Motor neuron (in vitro differentiated cells): ENCODE data around the gene BICD1. TPM values are rescaled to one million over a fixed set of nuclear protein-coding genes. Genes with fewer than 3 reads are reported as not detected.

ENCODE experiments used
- ATAC-seq, 8 experiments: fragments of 200-7000 bp; cut with Tn5 transposase; replicated peaks in 6 of 8; 2 replicates each; pipeline ENCODE4 v1.8.0; 2021; ENCODE audit warnings: mild to moderate bottlenecking in 8 of 8, moderate library complexity in 8 of 8
- H3K27ac ChIP-seq, 2 donors: fragments of 250-450 bp; sonication (Bioruptor Pico); 2 replicates each; pipeline ENCODE4 v1.9.0; 2021; ENCODE audit warnings: antibody characterized with exemption in 2 of 2, mild to moderate bottlenecking in 2 of 2, moderate library complexity in 1 of 2
- H3K4me1 ChIP-seq, 2 donors: fragments of 250-450 bp; sonication (Bioruptor Pico); replicated peaks in 1 of 2; 2 replicates each; pipeline ENCODE4 v1.6.1; 2021; ENCODE audit warnings: antibody characterized with exemption in 2 of 2, mild to moderate bottlenecking in 2 of 2, moderate library complexity in 1 of 2
- H3K4me3 ChIP-seq, 5 donors: fragments of 250-450 bp; sonication (Bioruptor Pico); 2 replicates each; pipeline ENCODE4 v1.9.0; 2021; ENCODE audit warnings: antibody characterized with exemption in 5 of 5, mild to moderate bottlenecking in 5 of 5, moderate library complexity in 4 of 5
- whole genome bisulfite sequencing, 10 experiments: fragments of 450-650 bp; shearing (Covaris generic); methylation state at CpG; one replicate each; pipeline ENCODE4 v1.0.0; 2022; 5-methylcytosine and 5-hydroxymethylcytosine counted together
- in situ Hi-C, 9 experiments: fragments of 400-800 bp; cut with MboI; loops; one replicate each; pipeline ENCODE4 v1.15.0; 2021; ENCODE audit warnings: low sequenced_read_pairs in 9 of 9, low pct_unique_long_range_greater_than_20kb in 2 of 9; ENCODE audit not compliant: unreplicated experiment in 9 of 9
- total RNA-seq, 8 experiments: library from RNA; unstranded; fragments of 300-600 nt; gene quantifications; 2 replicates each; pipeline versions ENCODE4 v1.2.3 to v1.2.4, GENCODE V29; 2022

Gene BICD1
- total RNA-seq, 8 experiments from 2014 or later: 5.1 to 63.4 (median 27.8) TPM

- Histone ChIP-seq H3K27ac (no peak overlapping the region), H3K4me3 (no peak overlapping the region), H3K4me1 (peaks cover 14 to 23% of the 10 kb centered on the region in 2 donors)
- 0 to 77% (median 36%) methylated on average over 3 to 9 of the region's 10 CpGs for WGBS, 10 experiments
- ATAC-seq: peak in 5 of 8 experiments; percentile 33 to 58 (median 44)
- in situ Hi-C loops: loop anchor here in 4 of 9 experiments (10.0 to 25.0 kb wide), 5 partner anchors 245 to 648 kb away; partner anchors contain the start of gene ETFBKMT (in 3 of the 4)
Measured at GRCh38 chr12:32309811-32310736, 203.4 kb downstream of the BICD1 start.

GRCh38 chr12:32312049-32312670 lies 205.5 kb downstream of the BICD1 start:
- in situ Hi-C loops: loop anchor here in 4 of 9 experiments (25.0 kb wide), 3 partner anchors 250 to 650 kb away; partner anchors contain the start of gene ETFBKMT (in 3 of the 4)
- ATAC-seq: peak in 7 of 8 experiments; percentile 16 to 73 (median 47)
- H3K4me3 ChIP-seq: no peak overlapping the region
- 50 to 100% (median 86%) methylated on average over 1 to 2 of the region's 2 CpGs; no CpG with 5 or more reads in 2 of the 10 experiments for WGBS, 10 experiments
- H3K27ac ChIP-seq: no peak overlapping the region
- H3K4me1 ChIP-seq: peaks cover 14 to 23% of the 10 kb centered on the region in 2 donors

- in situ Hi-C loops: loop anchor here in 4 of 9 experiments (25.0 kb wide), 3 partner anchors 260 to 660 kb away; partner anchors contain the start of gene ETFBKMT (in 3 of the 4)
- 81 to 100% (median 94%) methylated on average over 1 to 6 of the region's 7 CpGs; no CpG with 5 or more reads in 2 of the 10 experiments for WGBS, 10 experiments
- Histone ChIP-seq H3K27ac (no peak overlapping the region), H3K4me1 (no peaks in the 10 kb centered on the region), H3K4me3 (no peak overlapping the region)
- ATAC-seq: no peak
Measured at GRCh38 chr12:32322354-32322753, 215.7 kb downstream of the BICD1 start.

GRCh38 chr12:32331133-32331532 lies 224.5 kb downstream of the BICD1 start:
- in situ Hi-C loops: no loop called here
- no peak for ATAC-seq
- WGBS, 10 experiments: 80 to 100% (median 90%) methylated on average over 1 to 2 of the region's 2 CpGs; no CpG with 5 or more reads in 2 of the 10 experiments
- no peak overlapping the region for H3K27ac ChIP-seq
- H3K4me3 ChIP-seq: no peak overlapping the region
- no peaks in the 10 kb centered on the region for H3K4me1 ChIP-seq

- 58 to 100% (median 78%) methylated on average over 2 to 3 of the region's 3 CpGs for WGBS, 10 experiments
- Histone ChIP-seq H3K4me3 (no peak overlapping the region), H3K4me1 (no peaks in the 10 kb centered on the region), H3K27ac (no peak overlapping the region)
- peak in 1 of 8 experiments; percentile 24 for ATAC-seq
- in situ Hi-C loops: no loop called here
Measured at GRCh38 chr12:32332446-32332845, 225.8 kb downstream of the BICD1 start.

GRCh38 chr12:32334371-32334777 lies 227.7 kb downstream of the BICD1 start:
- 69 to 100% (median 95%) methylated on average over 1 to 4 of the region's 4 CpGs for WGBS, 10 experiments
- no peak overlapping the region for H3K4me3 ChIP-seq
- peak in 1 of 8 experiments; percentile 40 for ATAC-seq
- H3K4me1 ChIP-seq: no peaks in the 10 kb centered on the region
- in situ Hi-C loops: no loop called here
- H3K27ac ChIP-seq: no peak overlapping the region

- WGBS, 10 experiments: 82 to 100% (median 92%) methylated on average over 1 to 4 of the region's 4 CpGs
- ATAC-seq: no peak
- in situ Hi-C loops: no loop called here
Measured at GRCh38 chr12:32336261-32336660, 229.6 kb downstream of the BICD1 start.

GRCh38 chr12:32343496-32343895 lies 236.8 kb downstream of the BICD1 start:
- in situ Hi-C loops: no loop called here
- no peak for ATAC-seq
- 83 to 100% (median 94%) methylated on average over 1 of the region's 1 CpG; no CpG with 5 or more reads in 2 of the 10 experiments for WGBS, 10 experiments
- no peak overlapping the region for H3K4me3 ChIP-seq
- H3K4me1 ChIP-seq: no peaks in the 10 kb centered on the region
- H3K27ac ChIP-seq: no peak overlapping the region

More at GRCh38 chr12:32336261-32336660, 229.6 kb downstream of the BICD1 start:
- H3K4me3 ChIP-seq: no peak overlapping the region
- H3K27ac ChIP-seq: no peak overlapping the region
- no peaks in the 10 kb centered on the region for H3K4me1 ChIP-seq

GRCh38 chr12:32344047-32344446 lies 237.4 kb downstream of the BICD1 start:
- H3K4me3 ChIP-seq: no peak overlapping the region
- in situ Hi-C loops: no loop called here
- 0 to 97% (median 84%) methylated on average over 1 to 7 of the region's 7 CpGs; no CpG with 5 or more reads in 2 of the 10 experiments for WGBS, 10 experiments
- H3K27ac ChIP-seq: no peak overlapping the region
- ATAC-seq: no peak
- H3K4me1 ChIP-seq: no peaks in the 10 kb centered on the region

- H3K4me3 ChIP-seq: no peak overlapping the region
- no peak for ATAC-seq
- in situ Hi-C loops: loop anchor here in 3 of 9 experiments (25.0 kb wide), 1 partner anchor 309 kb away; no protein-coding TSS in a partner anchor
- H3K4me1 ChIP-seq: no peaks in the 10 kb centered on the region
- H3K27ac ChIP-seq: no peak overlapping the region
- WGBS, 10 experiments: 0 to 100% (median 58%) methylated on average over 1 of the region's 1 CpG; no CpG with 5 or more reads in 2 of the 10 experiments
Measured at GRCh38 chr12:32353540-32353939, 246.9 kb downstream of the BICD1 start.

GRCh38 chr12:32357601-32358249 lies 251.1 kb downstream of the BICD1 start:
- no peaks in the 10 kb centered on the region for H3K4me1 ChIP-seq
- no peak overlapping the region for H3K27ac ChIP-seq
- 80 to 100% (median 92%) methylated on average over 1 to 6 of the region's 8 CpGs; no CpG with 5 or more reads in 1 of the 10 experiments for WGBS, 10 experiments
- in situ Hi-C loops: loop anchor here in 3 of 9 experiments (25.0 kb wide), 1 partner anchor 305 kb away; no protein-coding TSS in a partner anchor
- no peak for ATAC-seq
- no peak overlapping the region for H3K4me3 ChIP-seq

GRCh38 chr12:32360956-32361355 lies 254.3 kb downstream of the BICD1 start:
- no peak for ATAC-seq
- in situ Hi-C loops: loop anchor here in 4 of 9 experiments (10.0 to 25.0 kb wide), 2 partner anchors 301 to 304 kb away; no protein-coding TSS in a partner anchor
- H3K4me1 ChIP-seq: no peaks in the 10 kb centered on the region
- no peak overlapping the region for H3K4me3 ChIP-seq
- no peak overlapping the region for H3K27ac ChIP-seq
- WGBS, 10 experiments: 75 to 100% (median 82%) methylated on average over 1 to 3 of the region's 6 CpGs; no CpG with 5 or more reads in 4 of the 10 experiments
